WERI-Rb-1 (cell line): ENCODE measurements around the gene YARS1.

ENCODE experiments used
- DNase-seq: peaks from one replicate; pipeline ENCODE4 v3.0.0-alpha.2; 2020
- H3K27ac ChIP-seq: fragments of 250-450 bp; sonication (Bioruptor Pico); 2 replicates; pipeline ENCODE4 v1.5.1; 2020; ENCODE audit warnings: mild to moderate bottlenecking, moderate library complexity
- H3K27me3 ChIP-seq: fragments of 250-450 bp; sonication (Bioruptor Pico); 2 replicates; pipeline ENCODE4 v1.5.1; 2021; ENCODE audit warnings: mild to moderate bottlenecking, low read depth, moderate library complexity; ENCODE audit not compliant: insufficient read depth, severe bottlenecking
- H3K36me3 ChIP-seq: fragments of 250-450 bp; sonication (Bioruptor Pico); 2 replicates; pipeline ENCODE4 v1.5.1; 2020; ENCODE audit warnings: mild to moderate bottlenecking, moderate library complexity
- H3K4me3 ChIP-seq: 2 replicates; pipeline ENCODE4 v1.5.1; 2011; ENCODE audit warnings: low read depth, mild to moderate bottlenecking, control low read depth, low read length
- H3K9me3 ChIP-seq: fragments of 250-450 bp; sonication (Bioruptor Pico); 2 replicates; pipeline ENCODE4 v1.5.1; 2021; ENCODE audit warnings: mild to moderate bottlenecking, moderate library complexity; ENCODE audit not compliant: severe bottlenecking
- TF ChIP-seq, protein P1 (sequence below): IDR thresholded peaks from 2 replicates; pipeline ENCODE4 v1.5.1; 2011; ENCODE audit warnings: low read depth, mild to moderate bottlenecking, control low read depth, inconsistent platforms, low read length

The YARS1 gene

DNA sequence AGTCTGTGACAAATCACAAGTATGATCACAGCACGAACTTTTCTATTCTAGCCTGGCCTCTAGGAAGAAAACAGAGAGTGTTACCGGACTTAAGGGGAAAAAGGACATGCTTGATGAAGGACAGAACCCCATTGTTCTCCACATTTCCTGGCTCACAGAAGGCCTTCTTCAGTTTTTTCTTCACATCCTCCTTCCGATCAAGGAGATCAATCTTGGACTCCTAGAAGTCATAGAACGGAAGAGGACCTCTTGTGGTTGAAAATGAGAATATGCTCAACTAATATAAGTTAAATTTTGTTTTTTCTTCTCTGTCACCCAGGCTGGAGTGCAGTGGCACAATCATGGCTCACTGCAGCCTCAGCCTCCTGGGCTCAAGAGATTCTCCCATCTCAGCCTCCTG is 30.3 kb downstream of the YARS1 start:
- Histone ChIP-seq H3K27ac (no peak overlapping the region), H3K9me3 (no peaks in the 10 kb centered on the region), H3K36me3 (peaks cover 90% of the 10 kb centered on the region), H3K27me3 (no peaks in the 10 kb centered on the region), H3K4me3 (no peak overlapping the region)
- DNase-seq, result no peak
- TF ChIP-seq, protein P1, sequence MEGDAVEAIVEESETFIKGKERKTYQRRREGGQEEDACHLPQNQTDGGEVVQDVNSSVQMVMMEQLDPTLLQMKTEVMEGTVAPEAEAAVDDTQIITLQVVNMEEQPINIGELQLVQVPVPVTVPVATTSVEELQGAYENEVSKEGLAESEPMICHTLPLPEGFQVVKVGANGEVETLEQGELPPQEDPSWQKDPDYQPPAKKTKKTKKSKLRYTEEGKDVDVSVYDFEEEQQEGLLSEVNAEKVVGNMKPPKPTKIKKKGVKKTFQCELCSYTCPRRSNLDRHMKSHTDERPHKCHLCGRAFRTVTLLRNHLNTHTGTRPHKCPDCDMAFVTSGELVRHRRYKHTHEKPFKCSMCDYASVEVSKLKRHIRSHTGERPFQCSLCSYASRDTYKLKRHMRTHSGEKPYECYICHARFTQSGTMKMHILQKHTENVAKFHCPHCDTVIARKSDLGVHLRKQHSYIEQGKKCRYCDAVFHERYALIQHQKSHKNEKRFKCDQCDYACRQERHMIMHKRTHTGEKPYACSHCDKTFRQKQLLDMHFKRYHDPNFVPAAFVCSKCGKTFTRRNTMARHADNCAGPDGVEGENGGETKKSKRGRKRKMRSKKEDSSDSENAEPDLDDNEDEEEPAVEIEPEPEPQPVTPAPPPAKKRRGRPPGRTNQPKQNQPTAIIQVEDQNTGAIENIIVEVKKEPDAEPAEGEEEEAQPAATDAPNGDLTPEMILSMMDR, result no peak

DNA sequence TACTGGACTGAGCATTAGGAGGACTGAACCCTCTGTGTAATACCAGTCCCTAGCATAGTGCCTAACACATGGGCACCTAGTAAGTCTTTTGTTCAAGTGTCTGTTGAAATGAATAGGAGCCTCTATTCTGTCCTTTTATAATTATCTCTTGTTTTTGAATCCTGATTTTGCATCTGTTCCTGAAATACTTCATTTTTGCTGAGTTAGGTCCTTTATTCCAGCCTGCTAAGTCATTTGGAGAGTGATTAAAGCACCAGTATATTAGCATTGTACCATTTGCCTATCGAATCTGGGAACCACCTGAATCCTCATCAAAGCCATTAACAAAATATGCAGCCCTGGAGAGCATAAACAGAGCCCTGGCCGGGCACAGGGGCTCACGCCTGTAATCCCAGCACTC is 32.3 kb downstream of the YARS1 start:
- Histone ChIP-seq H3K27me3 (no peaks in the 10 kb centered on the region), H3K36me3 (peaks cover 96% of the 10 kb centered on the region), H3K4me3 (no peak overlapping the region), H3K9me3 (no peaks in the 10 kb centered on the region), H3K27ac (no peak overlapping the region)
- no peak for DNase-seq
- TF ChIP-seq, protein P1, result no peak

- H3K36me3 ChIP-seq, result peaks cover 96% of the 10 kb centered on the region
- no peaks in the 10 kb centered on the region for H3K9me3 ChIP-seq
- TF ChIP-seq, protein P1, result no peak
- DNase-seq, result no peak
- H3K4me3 ChIP-seq, result no peak overlapping the region
- no peaks in the 10 kb centered on the region for H3K27me3 ChIP-seq
- H3K27ac ChIP-seq, result no peak overlapping the region
These were observed 33.3 kb downstream of the YARS1 start for GRCh38 chr1:32783851-32784250.

DNA sequence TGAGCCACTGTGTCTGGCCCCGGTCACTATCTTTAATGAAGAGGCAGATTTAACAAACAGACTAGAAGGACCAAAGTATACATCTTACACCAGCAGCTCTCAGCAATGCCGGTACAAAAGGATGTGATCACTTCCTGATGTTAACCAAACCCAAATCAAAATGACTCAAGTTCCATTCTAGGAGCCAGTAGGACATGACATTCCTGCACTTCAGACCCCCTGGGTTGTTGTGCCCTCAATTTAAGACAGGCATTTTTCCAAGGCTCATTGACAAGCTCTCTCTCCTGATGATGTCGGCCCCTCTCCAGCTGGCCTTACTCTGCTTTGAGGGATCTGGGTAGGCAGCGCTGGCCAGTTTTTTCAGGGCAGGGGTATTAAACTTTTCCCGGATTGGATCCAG is 35.1 kb downstream of the YARS1 start:
- TF ChIP-seq, protein P1, result no peak
- Histone ChIP-seq H3K9me3 (no peaks in the 10 kb centered on the region), H3K27me3 (no peaks in the 10 kb centered on the region), H3K4me3 (no peak overlapping the region), H3K36me3 (peaks cover 94% of the 10 kb centered on the region), H3K27ac (no peak overlapping the region)
- DNase-seq, result no peak

DNA sequence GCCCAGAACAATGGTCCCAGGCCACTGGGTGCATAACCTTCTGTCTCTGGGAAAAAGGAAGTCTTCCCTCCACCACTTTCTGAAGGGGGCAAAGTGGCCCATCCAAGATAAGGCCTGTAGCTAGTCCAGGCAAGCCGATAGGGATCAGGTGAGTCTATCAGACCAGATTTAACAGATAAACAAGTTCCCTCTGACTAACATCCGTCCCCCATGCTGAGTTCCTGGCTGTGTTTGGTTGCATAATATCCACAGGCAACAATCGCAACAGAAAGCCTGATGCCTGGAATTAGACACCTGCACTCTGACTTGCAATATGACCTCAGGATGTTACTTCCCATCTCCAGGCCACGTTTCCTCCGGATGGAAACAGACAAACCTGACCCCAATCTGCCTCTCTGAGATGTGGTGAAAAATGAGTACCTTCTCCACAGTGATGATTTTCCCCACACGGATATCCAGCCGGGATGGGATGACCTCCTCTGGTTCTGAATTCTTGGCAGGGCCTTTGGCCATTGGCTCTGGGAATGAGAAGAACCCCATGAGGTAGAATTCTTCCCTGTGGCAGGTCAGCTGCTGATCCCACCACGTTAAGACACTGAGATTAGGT is 36.4 kb downstream of the YARS1 start:
- TF ChIP-seq, protein P1, result no peak
- no peaks in the 10 kb centered on the region for H3K9me3 ChIP-seq
- no peaks in the 10 kb centered on the region for H3K27me3 ChIP-seq
- no peak overlapping the region for H3K4me3 ChIP-seq
- no peak for DNase-seq
- H3K36me3 ChIP-seq, result peaks cover 94% of the 10 kb centered on the region
- H3K27ac ChIP-seq, result no peak overlapping the region

GRCh38 chr1:32780005-32780404 is 37.2 kb downstream of the YARS1 start:
- TF ChIP-seq, protein P1, result no peak
- Histone ChIP-seq H3K27ac (no peak overlapping the region), H3K27me3 (no peaks in the 10 kb centered on the region), H3K9me3 (no peaks in the 10 kb centered on the region), H3K36me3 (peaks cover 96% of the 10 kb centered on the region), H3K4me3 (no peak overlapping the region)
- no peak for DNase-seq
